CD4-positive, alpha-beta T cell treated with Interleukin-15 for 4 hours (primary cell): Measurements from ENCODE around the gene WLS.
"Not testable (repeated sequence)": the region's sequence is repeated elsewhere in the genome, so short reads cannot be mapped to it uniquely, and the experiment has no call there.

ENCODE experiments used
- DNase-seq: peaks from one replicate; pipeline ENCODE4 v3.0.0-alpha.2; 2020; ENCODE audit warnings: low spot score

WLS gene

GRCh38 chr1:68232289-68233148 lies at the start of gene WLS:
Gene WLS, minus strand, starts transcription at chr1:68232523. Its CDS starts 224 bp downstream, at chr1:68232299.
- no peak for DNase-seq

- DNase-seq = no peak
These were observed 48.0 kb upstream of the WLS start for GRCh38 chr1:68280286-68280685.

GRCh38 chr1:68279846-68280245 lies 47.5 kb upstream of the WLS start:
- no peak for DNase-seq

- DNase-seq = no peak
These were observed 45.9 kb upstream of the WLS start for GRCh38 chr1:68278221-68278620.

- DNase-seq = no peak
These were observed 44.1 kb upstream of the WLS start for GRCh38 chr1:68276448-68276847.

- no peak for DNase-seq
These were observed 41.2 kb upstream of the WLS start for GRCh38 chr1:68273530-68273929.

- DNase-seq = no peak
These were observed 39.3 kb upstream of the WLS start for GRCh38 chr1:68271596-68271995.

GRCh38 chr1:68270951-68271350 lies 38.6 kb upstream of the WLS start:
- no peak for DNase-seq

GRCh38 chr1:68269637-68270430 lies 37.5 kb upstream of the WLS start:
- no peak for DNase-seq

GRCh38 chr1:68268896-68269483 lies 36.7 kb upstream of the WLS start:
- DNase-seq = no peak

GRCh38 chr1:68256824-68257223 lies 24.5 kb upstream of the WLS start:
- DNase-seq = not testable (repeated sequence)

- no peak for DNase-seq
These were observed 23.0 kb upstream of the WLS start for GRCh38 chr1:68255301-68255700.

GRCh38 chr1:68254667-68255226 lies 22.4 kb upstream of the WLS start:
- no peak for DNase-seq

GRCh38 chr1:68237040-68237439 lies 4.7 kb upstream of the WLS start:
- no peak for DNase-seq

GRCh38 chr1:68234094-68234493 lies 1.8 kb upstream of the WLS start:
- no peak for DNase-seq

- no peak for DNase-seq
These were observed 879 bp upstream of the WLS start for GRCh38 chr1:68233202-68233601.

GRCh38 chr1:68231627-68232288 lies 565 bp downstream of the WLS start:
- no peak for DNase-seq

- DNase-seq = no peak
These were observed 1.3 kb downstream of the WLS start for GRCh38 chr1:68230901-68231626.

GRCh38 chr1:68230484-68230802 lies 1.9 kb downstream of the WLS start:
- no peak for DNase-seq

GRCh38 chr1:68229650-68230483 lies 2.5 kb downstream of the WLS start:
- DNase-seq = no peak

- no peak for DNase-seq
These were observed 3.5 kb downstream of the WLS start for GRCh38 chr1:68228851-68229250.
